ENCODE results near the gene OR52A1. TPM values are rescaled to one million over a fixed set of nuclear protein-coding genes. Genes with fewer than 3 reads are reported as not detected.
A peak's percentile ranks its signal among the peaks of the same experiment; 100 is the strongest.

The OR52A1 gene
- total and polyA plus RNA-seq, 9 of the 15 experiments (the other 6 are each of a cell fraction or from before 2014, with no cell fraction given): under 0.01 to 0.33 (median 0.13) TPM; not detected in 3

- TF ChIP-seq, protein P1, sequence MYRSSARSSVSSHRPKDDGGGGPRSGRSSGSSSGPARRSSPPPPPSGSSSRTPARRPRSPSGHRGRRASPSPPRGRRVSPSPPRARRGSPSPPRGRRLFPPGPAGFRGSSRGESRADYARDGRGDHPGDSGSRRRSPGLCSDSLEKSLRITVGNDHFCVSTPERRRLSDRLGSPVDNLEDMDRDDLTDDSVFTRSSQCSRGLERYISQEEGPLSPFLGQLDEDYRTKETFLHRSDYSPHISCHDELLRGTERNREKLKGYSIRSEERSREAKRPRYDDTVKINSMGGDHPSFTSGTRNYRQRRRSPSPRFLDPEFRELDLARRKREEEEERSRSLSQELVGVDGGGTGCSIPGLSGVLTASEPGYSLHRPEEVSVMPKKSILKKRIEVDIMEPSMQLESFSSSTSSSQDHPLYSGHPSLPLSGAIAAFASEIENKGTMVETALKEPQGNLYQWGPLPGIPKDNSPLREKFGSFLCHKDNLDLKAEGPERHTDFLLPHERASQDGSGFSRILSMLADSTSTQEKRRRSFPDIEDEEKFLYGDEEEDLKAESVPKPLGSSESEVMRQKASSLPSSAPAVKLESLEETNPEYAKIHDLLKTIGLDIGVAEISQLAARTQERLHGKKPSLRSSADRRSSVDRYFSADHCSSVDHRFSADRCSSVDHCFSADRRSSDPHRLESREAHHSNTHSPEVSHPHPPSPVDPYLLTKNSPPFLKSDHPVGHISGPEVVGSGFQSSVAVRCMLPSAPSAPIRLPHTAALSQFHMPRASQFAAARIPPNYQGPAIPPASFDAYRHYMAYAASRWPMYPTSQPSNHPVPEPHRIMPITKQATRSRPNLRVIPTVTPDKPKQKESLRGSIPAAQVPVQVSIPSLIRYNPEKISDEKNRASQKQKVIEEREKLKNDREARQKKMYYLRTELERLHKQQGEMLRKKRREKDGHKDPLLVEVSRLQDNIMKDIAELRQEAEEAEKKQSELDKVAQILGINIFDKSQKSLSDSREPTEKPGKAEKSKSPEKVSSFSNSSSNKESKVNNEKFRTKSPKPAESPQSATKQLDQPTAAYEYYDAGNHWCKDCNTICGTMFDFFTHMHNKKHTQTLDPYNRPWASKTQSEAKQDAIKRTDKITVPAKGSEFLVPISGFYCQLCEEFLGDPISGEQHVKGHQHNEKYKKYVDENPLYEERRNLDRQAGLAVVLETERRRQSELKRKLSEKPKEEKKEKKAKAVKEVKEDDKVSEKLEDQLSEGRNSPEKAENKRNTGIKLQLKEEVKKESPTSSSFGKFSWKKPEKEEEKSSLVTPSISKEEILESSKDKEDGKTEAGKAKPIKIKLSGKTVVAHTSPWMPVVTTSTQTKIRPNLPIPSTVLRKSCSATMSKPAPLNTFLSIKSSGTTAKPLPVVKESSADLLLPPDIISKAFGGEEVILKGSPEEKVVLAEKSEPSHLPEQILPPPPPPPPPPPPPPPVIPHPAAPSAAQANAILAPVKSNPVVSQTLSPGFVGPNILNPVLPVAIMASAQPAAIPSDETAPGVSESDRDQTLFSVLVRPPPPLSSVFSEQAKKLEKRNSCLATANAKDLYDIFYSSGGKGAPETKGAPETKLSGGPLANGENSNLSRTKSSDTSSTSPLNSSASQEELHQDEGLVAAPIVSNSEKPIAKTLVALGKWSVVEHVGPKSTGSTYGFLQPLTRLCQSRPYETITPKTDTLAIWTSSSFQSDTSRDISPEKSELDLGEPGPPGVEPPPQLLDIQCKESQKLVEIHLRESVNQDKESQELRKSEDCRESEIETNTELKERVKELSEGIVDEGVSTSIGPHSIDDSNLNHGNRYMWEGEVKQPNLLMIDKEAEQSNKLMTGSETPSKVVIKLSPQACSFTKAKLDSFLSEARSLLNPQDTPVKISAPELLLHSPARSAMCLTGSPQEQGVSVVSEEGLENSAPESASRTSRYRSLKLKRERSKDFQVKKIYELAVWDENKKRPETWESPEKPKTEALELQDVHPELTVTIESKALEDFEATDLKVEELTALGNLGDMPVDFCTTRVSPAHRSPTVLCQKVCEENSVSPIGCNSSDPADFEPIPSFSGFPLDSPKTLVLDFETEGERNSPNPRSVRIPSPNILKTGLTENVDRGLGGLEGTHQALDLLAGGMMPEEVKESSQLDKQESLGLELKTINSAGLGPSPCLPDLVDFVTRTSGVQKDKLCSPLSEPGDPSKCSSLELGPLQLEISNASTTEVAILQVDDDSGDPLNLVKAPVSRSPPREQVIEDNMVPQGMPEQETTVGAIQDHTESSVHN (IDR thresholded peaks at IDR 0.05; ENCODE audit: borderline replicate concordance in 1 of 2, low read depth in 1 of 2): no peak
- TF ChIP-seq FUS (optimal IDR thresholded peaks at IDR 0.05; ENCODE audit: low read depth, low read length) (no peak), ZNF384 (IDR thresholded peaks at IDR 0.05; ENCODE audit: low read depth, low read length) (no peak), CBFA2T2 (conservative IDR thresholded peaks at IDR 0.05) (peak; percentile 98), ZNF511 (CRISPR knock-in tag; IDR thresholded peaks at IDR 0.05) (no peak), CHD1 (IDR thresholded peaks at IDR 0.05; ENCODE audit: low read length) (no peak), RBM22 (IDR thresholded peaks at IDR 0.05; ENCODE audit: low read depth, low read length, poor library complexity, severe bottlenecking) (no peak), CREM (IDR thresholded peaks at IDR 0.05; ENCODE audit: low read depth) (peak; percentile 66), ZNF277 (CRISPR knock-in tag; IDR thresholded peaks at IDR 0.05; ENCODE audit: borderline replicate concordance) (no peak), ZNF282 (CRISPR knock-in tag; IDR thresholded peaks at IDR 0.05) (no peak), SMAD4 (CRISPR knock-in tag; conservative IDR thresholded peaks at IDR 0.05) (peak; percentile 82), ZNF124 (CRISPR knock-in tag; IDR thresholded peaks at IDR 0.05) (no peak), RFX1 (IDR thresholded peaks at IDR 0.05) (no peak), TCF7 (IDR thresholded peaks at IDR 0.05; ENCODE audit: borderline replicate concordance) (peak; percentile 37; the same call in 1 of the 2 replicates), NCOA1 (IDR thresholded peaks at IDR 0.05; ENCODE audit: low read depth) (peak; percentile 84; the same call in 1 of the 2 replicates), RBM39 (optimal IDR thresholded peaks at IDR 0.05; ENCODE audit: low read depth, low read length) (no peak), ZFX (CRISPR knock-in tag; IDR thresholded peaks at IDR 0.05) (peak; percentile 52)
- TF ChIP-seq, protein P2, sequence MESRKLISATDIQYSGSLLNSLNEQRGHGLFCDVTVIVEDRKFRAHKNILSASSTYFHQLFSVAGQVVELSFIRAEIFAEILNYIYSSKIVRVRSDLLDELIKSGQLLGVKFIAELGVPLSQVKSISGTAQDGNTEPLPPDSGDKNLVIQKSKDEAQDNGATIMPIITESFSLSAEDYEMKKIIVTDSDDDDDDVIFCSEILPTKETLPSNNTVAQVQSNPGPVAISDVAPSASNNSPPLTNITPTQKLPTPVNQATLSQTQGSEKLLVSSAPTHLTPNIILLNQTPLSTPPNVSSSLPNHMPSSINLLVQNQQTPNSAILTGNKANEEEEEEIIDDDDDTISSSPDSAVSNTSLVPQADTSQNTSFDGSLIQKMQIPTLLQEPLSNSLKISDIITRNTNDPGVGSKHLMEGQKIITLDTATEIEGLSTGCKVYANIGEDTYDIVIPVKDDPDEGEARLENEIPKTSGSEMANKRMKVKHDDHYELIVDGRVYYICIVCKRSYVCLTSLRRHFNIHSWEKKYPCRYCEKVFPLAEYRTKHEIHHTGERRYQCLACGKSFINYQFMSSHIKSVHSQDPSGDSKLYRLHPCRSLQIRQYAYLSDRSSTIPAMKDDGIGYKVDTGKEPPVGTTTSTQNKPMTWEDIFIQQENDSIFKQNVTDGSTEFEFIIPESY (CRISPR knock-in tag; IDR thresholded peaks at IDR 0.05): no peak
Observed at GRCh38 chr11:5151713-5152153, 2.8 kb downstream of the OR52A1 start (continued).
